ENCODE measurements around the gene SNORC.

GRCh38 chr2:232882505-232883115, 12.5 kb downstream of the SNORC start:
- TF ChIP-seq CTCF (IDR thresholded peaks at IDR 0.05; ENCODE audit: low read length) (no peak), EZH2 (IDR thresholded peaks at IDR 0.05; ENCODE audit: borderline replicate concordance, low read length) (no peak)
